Bone marrow (tissue), 2 donors: ENCODE results near the gene POLR3F.
"Not testable (repeated sequence)": the region's sequence is repeated elsewhere in the genome, so short reads cannot be mapped to it uniquely, and the experiment has no call there.

ENCODE experiments used
- DNase-seq, 2 donors: peaks; one replicate each; lab custom pipeline; 2025; lab: John Stamatoyannopoulos, UW

The POLR3F gene

DNA sequence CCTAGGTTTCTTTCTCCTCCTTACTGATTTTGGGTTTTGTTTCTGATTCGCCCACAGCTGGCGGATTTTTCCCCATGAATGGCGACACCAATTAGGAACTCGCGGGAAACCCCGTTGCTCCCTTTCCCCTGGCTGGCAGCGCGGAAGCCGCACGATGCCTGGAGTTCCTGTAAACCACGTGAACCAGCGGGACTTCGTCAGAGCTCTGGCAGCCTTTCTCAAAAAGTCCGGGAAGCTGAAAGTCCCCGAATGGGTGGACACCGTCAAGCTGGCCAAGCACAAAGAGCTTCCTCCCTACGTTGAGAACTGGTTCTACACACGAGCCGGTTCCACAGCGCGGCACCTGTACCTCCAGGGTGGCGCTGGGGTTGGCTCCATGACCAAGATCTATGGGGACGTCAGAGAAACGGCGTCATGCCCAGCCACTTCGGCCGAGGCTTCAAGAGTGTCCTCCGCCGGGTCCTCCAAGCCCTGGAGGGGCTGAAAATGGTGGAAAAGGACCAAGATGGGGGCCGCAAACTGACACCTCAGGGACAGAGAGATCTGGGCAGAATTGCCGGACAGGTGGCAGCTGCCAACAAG is 37.4 kb downstream of the POLR3F start:
- DNase-seq, result no peak

DNA sequence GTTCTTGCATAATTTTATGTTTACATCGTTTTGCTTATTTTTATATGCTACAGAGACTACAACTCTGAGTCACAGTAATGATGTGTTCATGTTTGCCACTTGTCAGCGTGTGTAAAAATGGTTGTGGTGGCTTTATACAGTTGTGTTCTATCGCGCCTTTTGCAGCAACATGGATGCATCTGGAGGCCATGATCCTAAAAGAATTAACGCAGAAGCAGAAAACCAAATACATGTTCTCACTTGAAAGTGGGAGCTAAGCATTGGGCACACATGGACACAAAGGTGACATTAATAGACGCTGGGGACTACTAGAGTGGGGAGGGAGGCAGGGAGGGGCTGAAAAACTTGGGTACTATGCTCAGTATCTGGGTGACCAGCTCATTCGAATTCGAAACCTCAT is 39.6 kb downstream of the POLR3F start:
- no peak for DNase-seq

DNA sequence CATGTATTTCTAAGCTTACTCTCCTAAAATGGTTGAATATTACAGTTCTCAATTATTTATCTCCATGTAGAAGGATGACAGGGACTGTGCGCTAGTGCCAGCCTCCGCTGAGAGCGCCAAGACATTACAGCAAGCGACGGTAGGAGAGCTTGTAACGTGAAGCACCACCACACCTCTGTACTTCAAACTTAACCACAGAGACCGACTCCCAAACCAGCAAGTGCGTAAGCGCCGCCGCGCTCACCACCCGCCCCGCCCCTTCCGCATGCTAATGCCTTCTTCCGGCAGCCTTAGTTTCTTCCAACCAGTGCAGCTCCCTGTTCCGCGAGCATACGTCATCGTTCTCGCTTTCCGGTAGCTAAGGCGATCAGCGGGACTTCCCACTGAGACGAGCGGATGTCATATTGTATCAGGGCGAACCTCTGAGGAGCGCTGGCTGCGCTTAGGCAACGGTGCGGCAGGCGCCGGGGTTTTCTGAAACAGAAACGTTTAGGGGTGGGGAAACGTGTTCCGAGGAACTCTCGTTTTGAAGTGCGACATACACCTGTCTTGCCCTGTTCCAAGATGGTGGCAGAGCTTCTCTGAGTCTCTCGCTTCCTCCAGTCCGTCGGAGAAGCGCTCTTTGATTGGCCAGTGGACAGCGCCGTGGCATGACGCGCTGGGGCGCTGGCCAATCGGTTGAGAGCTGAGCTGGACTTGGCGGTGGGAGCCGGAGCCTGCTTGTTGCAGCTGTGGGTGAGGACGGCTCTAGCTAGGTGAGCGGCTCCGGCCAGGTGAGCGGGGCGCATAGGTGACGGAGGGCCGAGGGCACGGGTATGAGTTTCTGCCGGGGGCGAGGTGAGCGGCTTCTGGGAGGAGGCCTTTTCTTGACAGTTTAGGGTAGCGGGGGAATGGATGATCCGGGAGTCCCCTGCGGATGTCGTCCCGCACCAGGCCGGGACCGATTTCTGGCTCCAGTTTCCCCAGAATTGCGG is 40.3 kb downstream of the POLR3F start, which contains the start of gene SEC23B:
TSS of gene SEC23B (plus strand) at position 723 of the 974 bp plus-strand sequence. CDS start 2,896 bp downstream, outside the sequence.
- peak; percentile 88 to 97 for DNase-seq

DNA sequence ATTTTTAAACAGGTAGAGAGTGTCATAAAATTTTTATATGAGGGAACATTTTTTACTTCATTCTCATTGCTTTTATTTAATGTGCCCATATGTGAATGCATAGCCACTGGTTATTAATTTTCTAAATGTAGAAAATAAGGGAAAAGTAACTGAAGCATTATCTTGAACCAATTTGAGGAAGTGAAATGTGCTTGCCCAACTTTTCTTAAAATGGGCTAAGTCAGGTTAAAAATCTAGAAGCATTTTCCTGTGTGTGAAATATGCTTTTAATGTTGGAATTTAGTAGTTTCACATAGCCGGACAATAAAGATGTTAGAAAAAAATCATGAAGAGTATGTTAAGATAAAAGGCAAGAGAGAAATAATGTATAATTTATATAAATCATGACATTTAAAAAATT is 44.4 kb downstream of the POLR3F start:
- DNase-seq, result no peak

DNA sequence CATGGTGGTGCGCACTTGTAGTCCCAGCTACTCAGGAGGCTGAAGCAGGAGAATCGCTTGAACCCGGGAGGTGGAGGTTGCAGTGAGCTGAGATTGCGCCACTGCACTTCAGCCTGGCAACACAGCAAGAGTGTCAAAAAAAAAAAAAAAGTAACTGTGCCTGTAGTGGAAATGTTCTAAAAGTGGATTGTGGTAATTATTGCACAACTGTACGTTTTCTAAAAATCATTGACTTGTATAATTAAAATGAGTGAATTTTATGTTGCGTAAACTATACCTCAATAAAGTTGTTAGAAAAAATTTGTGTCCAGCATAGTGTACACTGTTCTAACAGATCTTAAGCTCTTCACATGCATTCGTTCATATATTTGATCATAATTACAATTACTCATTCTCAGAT is 46.0 kb downstream of the POLR3F start:
- DNase-seq, result no peak

DNA sequence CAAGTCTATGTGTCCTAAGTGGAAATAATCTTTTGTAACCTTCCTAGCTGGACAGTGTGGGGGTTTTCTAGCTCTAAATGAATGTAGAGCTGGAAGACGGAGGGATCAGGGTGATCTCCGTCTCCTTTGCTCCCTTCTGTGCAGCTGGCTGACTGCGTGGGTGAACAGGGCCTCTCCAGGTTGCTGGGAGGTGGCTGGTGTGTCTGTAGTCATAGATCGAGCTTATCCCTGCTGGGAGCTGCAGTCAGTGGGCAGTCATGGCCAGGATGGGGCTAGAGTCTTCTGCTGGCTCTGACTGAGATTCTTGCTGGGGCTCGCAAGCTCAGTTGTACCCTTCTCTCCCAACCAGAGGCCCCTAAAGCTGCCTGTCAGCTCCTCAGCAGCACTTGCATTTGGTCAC is 46.9 kb downstream of the POLR3F start:
- no peak for DNase-seq

DNA sequence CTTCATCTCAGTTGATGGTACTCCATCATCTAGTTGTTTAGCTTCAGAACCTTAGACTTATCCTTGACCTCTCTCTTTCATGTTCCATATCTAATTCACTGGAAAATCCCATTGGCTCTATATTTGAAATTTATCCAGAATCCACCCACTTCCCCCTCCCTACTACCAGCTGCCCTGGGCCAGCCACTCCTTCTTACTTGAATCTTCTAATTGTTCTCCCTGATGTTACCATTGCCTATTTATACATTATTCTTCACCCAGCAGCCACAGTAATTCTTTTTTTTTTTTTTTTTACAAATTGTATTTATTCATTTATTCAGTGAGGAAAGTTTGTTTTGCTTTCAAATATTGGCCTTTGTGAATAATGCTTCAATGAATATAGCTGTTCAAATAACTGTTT is 48.8 kb downstream of the POLR3F start:
- DNase-seq, result no peak

DNA sequence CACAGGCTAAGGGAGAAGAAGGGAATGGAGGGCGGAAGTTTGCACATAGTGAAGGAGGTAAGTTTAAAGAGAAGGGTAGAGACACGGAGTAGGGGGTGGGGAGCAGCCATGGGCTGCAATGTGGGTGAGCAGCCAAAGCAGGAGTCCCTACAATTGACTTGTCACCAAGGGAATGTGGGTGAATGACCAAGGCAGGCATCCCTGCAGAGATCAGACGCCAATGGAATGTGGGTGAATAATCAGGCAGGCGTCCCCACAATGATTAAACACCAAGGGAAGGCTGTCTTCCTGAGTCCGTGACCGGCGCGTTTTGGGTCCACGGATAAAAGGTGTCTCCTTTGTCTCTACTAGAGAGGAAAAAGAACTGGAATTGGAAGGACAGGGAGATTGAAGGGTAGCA is 54.9 kb downstream of the POLR3F start:
- DNase-seq, result not testable (repeated sequence)

DNA sequence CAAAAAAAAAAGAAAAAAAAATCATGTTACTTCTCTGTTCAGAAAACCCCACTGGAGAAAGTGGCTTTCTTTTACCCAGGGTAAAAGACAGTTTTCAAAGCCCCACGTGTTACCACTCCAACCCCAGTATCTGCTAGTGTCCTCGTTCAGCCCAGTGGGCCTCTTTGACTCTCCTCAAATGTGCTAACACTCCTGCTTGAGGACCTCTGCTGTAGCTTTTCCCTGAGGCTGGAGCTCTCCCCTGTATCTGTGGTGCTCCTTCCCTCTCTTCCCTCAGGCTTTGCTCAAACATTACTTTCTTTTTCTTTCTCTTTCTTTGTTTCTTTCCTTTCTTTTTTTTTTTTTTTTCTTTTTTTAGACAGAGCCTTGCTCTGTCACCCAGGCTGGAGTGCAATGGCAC is 55.9 kb downstream of the POLR3F start:
- no peak for DNase-seq

DNA sequence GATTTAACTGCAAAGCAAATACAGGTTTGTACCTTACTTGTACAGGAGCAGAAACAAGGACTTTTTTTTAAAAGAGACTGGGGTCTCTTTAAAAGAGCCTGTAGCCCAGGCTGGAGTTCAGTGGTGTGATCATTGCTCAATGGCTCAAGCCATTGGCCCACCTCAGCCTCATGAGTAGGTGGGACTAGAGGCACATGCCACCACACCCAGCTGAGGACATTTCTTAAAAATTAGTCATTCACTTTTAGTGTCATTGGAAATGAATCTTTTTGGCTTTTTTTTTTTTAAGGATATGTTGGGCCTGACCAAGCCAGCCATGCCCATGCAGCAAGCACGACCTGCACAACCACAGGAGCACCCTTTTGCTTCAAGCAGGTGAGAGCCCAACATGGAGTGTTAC is 57.5 kb downstream of the POLR3F start:
- DNase-seq, result no peak

DNA sequence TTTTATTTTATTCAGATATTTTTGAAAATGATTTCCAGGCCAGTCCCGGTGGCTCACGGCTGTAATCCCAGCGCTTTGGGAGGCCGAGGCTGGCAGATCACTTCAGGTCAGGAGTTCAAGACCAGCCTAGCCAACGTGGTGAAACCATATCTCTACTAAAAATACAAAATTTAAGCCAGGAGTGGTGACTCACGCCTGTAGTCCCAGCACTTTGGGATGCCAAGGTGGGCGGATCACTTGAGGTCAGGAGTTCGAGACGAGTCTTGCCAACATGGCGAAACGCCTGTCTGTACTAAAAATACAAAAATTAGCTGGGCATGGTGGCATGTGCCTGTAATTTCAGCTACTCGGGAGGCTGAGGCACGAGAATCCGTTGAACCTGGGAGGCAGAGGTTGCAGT is 59.6 kb downstream of the POLR3F start:
- not testable (repeated sequence) for DNase-seq

DNA sequence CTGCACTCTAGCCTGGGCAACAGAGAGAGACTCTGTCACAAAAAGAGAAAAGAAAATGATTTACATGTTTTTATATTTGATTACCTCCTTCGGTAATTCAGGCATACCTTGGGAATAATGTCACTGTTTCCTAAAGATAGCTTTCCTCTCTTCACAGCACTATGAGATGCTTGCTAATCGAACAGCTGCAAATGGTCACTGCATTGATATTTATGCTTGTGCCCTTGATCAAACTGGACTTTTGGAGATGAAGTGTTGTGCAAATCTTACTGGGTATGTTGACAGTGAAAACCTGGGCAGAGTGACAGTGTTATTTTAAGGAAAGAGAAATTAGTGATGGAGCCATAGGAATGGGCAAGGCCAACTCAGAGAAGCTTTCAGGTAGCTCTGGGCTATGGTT is 60.1 kb downstream of the POLR3F start:
- no peak for DNase-seq

DNA sequence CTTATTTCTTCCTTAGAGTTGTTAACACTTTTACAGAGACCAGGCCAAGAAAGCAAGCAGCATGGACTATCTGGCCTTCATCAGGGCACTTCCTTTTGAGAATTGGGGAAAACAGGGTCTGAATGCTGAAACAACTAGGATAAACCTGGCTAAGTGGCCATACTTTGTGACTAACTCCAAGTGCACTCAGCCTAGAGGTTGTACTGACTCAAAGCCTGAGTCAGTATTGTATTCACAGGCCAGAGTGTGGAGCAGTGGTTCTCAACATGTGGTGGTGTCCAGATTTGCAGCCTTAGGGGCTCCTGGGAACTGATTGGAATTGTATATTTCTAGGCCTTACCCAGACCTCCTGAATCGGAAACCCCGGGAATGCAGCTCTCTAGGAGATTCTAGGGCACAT is 60.6 kb downstream of the POLR3F start:
- no peak for DNase-seq

DNA sequence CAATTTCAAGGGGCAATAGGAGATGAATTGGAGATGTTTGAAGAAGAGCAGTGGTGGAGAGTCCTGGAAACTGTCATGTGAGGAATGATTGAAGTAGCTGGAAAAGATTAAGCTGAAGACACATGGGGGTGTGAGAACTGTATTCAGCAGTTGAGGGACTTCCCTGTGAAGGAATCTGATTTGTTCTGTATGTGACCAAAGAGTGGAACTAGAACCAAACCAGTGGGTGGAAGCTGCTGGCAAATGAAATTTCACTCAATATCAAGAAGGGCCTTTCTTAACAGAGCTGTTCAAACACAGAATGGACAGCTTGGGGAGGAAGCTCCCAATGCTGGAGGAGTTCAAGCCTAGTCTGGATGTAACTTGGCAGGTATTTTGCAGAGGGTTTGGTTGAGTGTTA is 61.9 kb downstream of the POLR3F start:
- DNase-seq, result no peak

DNA sequence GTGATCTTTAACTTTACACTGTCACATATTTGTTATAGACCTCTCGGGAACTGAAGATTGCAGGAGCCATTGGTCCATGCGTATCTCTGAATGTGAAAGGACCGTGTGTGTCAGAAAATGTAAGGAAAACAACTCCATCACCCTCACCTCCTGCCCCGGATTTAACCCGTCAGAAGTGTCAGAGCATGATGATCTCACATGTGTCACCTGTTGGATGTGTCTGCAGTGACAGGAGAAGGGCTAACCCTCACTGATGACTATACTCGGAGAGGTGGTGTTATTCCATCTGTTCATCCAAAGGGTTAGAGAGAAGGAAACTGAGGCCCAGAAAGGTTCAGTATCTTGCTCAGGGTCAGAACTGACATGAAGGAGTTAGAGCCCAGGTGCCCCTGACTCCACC is 65.4 kb downstream of the POLR3F start:
- DNase-seq, result no peak

DNA sequence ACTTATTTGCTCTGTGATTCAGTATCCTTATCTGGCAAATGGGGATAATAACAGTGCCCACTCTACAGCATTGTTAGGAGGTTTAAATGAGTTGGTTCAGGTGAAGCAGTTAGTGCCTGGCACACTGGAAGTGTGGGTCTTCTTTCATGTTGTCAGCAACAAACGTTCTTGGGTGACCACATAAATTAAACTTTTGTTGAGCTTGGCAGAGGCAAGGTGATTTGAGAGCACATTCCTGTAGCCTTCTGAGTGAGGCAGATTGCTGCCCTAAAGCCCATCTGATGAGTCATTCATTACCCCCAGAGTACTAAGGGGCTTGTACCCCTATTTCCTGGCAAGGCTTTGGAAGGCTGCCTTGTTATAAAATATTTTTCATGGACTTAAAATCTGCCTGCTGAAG is 66.3 kb downstream of the POLR3F start:
- DNase-seq, result no peak

DNA sequence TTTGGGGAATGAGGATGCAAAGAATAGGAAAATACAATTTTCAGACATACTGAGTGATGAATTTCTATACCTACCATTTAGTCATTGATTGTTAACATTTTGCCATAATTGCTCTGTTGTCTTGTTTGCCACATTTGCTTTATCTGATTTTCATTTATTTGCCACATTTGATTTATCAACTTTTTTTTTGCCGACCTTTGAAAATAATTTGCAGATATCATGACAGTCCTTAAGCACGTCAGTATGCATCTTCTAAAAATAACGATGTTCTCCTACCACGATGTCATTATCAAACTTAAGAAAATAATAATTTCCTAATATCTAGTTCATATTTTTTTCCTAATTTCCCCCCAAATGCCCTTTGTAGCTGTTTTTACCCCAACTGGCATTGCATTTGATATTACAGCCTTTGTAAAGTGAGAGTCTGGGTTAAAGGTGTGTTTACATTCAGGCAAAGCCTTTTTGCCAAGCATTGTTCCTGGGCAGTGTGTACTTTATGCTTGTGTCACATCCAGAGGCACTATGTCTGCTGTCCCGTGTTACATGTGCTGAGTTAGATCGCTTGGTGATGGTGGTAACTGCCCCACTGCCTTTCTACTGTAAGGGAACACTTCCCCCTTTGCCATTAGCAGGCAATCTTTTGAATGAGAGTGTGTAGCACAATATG is 66.9 kb downstream of the POLR3F start:
- DNase-seq, result no peak
